ENCODE data around the gene TMEM121.
"Not testable (repeated sequence)": the region's sequence is repeated elsewhere in the genome, so short reads cannot be mapped to it uniquely, and the experiment has no call there.

GRCh38 chr14:105568140-105568843 lies 41.9 kb downstream of the TMEM121 start:
- not testable (repeated sequence) for TF ChIP-seq CTCF (IDR thresholded peaks at IDR 0.05; ENCODE audit: low read depth, low read length); EZH2phosphoT487 (IDR thresholded peaks at IDR 0.05; ENCODE audit: low read depth)

All from OCI-LY3 (cell line).